IPS DF 6.9 (cell line): ENCODE data around the gene UBE2D4.

Experiments
- DNase-seq: peaks from one replicate; pipeline ENCODE4 v3.0.0-alpha.2; 2013; ENCODE audit warnings: low read depth, low spot score
- H3K27ac ChIP-seq: one replicate; pipeline ENCODE4 v1.5.1; 2013; ENCODE audit warnings: low read length, control low read depth
- H3K27me3 ChIP-seq: 2 replicates; pipeline ENCODE4 v1.6.1; 2013; ENCODE audit warnings: mild to moderate bottlenecking, low read length; ENCODE audit not compliant: control insufficient read depth, insufficient read depth
- H3K36me3 ChIP-seq: 2 replicates; pipeline ENCODE4 v1.6.1; 2013; ENCODE audit warnings: low read length; ENCODE audit not compliant: control insufficient read depth, insufficient read depth
- H3K4me1 ChIP-seq: 2 replicates; pipeline ENCODE4 v1.6.1; 2013; ENCODE audit warnings: low read length; ENCODE audit not compliant: control insufficient read depth, insufficient read depth
- H3K4me3 ChIP-seq: 2 replicates; pipeline ENCODE4 v1.5.1; 2013; ENCODE audit warnings: mild to moderate bottlenecking, low read length
- H3K9me3 ChIP-seq: 2 replicates; pipeline ENCODE4 v1.6.1; 2013; ENCODE audit warnings: low read length, inconsistent platforms; ENCODE audit not compliant: control insufficient read depth, insufficient read depth
- WGBS: extraction: QIAGEN DNeasy Blood & Tissue Kit; methylation state at CpG from one replicate; pipeline ENCODE4 v1.1.7; 2013; ENCODE audit warnings: mixed read lengths, missing lambda C conversion rate; ENCODE audit not compliant: insufficient read length, insufficient coverage; 5-methylcytosine and 5-hydroxymethylcytosine counted together

The UBE2D4 gene

GRCh38 chr7:43938892-43939482, 12.8 kb downstream of the UBE2D4 start:
- WGBS = no CpG with 5 or more reads among the region's 4 CpGs
- H3K9me3 ChIP-seq = no peaks in the 10 kb centered on the region
- H3K4me1 ChIP-seq = no peaks in the 10 kb centered on the region
- H3K4me3 ChIP-seq = no peak overlapping the region
- no peak for DNase-seq
- no peaks in the 10 kb centered on the region for H3K27me3 ChIP-seq
- no peak overlapping the region for H3K27ac ChIP-seq
- H3K36me3 ChIP-seq = no peaks in the 10 kb centered on the region

- H3K27me3 ChIP-seq = no peaks in the 10 kb centered on the region
Measured at GRCh38 chr7:43942250-43942649, 16.0 kb downstream of the UBE2D4 start.

GRCh38 chr7:43942997-43943396, 16.8 kb downstream of the UBE2D4 start:
- no peak overlapping the region for H3K4me3 ChIP-seq
- H3K9me3 ChIP-seq = no peaks in the 10 kb centered on the region
- no peaks in the 10 kb centered on the region for H3K4me1 ChIP-seq
- WGBS = no CpG with 5 or more reads among the region's 3 CpGs
- H3K27me3 ChIP-seq = no peaks in the 10 kb centered on the region
- no peak overlapping the region for H3K27ac ChIP-seq
- DNase-seq = no peak
- no peaks in the 10 kb centered on the region for H3K36me3 ChIP-seq

More at GRCh38 chr7:43942250-43942649, 16.0 kb downstream of the UBE2D4 start:
- WGBS = no CpG with 5 or more reads among the region's 3 CpGs
- Histone ChIP-seq H3K27ac (no peak overlapping the region), H3K9me3 (no peaks in the 10 kb centered on the region), H3K4me3 (no peak overlapping the region), H3K4me1 (no peaks in the 10 kb centered on the region), H3K36me3 (no peaks in the 10 kb centered on the region)
- DNase-seq = no peak

- no peak for DNase-seq
- WGBS = no CpG with 5 or more reads among the region's 13 CpGs
- H3K4me3 ChIP-seq = no peak overlapping the region
Measured at GRCh38 chr7:43943417-43944187, 17.4 kb downstream of the UBE2D4 start.

GRCh38 chr7:43944286-43944685, 18.1 kb downstream of the UBE2D4 start:
- no peaks in the 10 kb centered on the region for H3K4me1 ChIP-seq
- no peaks in the 10 kb centered on the region for H3K9me3 ChIP-seq
- no peaks in the 10 kb centered on the region for H3K36me3 ChIP-seq
- no peak overlapping the region for H3K27ac ChIP-seq
- H3K4me3 ChIP-seq = no peak overlapping the region
- DNase-seq = no peak
- WGBS = no CpG with 5 or more reads among the region's 4 CpGs
- H3K27me3 ChIP-seq = no peaks in the 10 kb centered on the region

More at GRCh38 chr7:43943417-43944187, 17.4 kb downstream of the UBE2D4 start:
- Histone ChIP-seq H3K9me3 (no peaks in the 10 kb centered on the region), H3K27me3 (no peaks in the 10 kb centered on the region), H3K36me3 (no peaks in the 10 kb centered on the region), H3K4me1 (no peaks in the 10 kb centered on the region), H3K27ac (no peak overlapping the region)

- no CpG with 5 or more reads among the region's 3 CpGs for WGBS
- no peaks in the 10 kb centered on the region for H3K27me3 ChIP-seq
- H3K36me3 ChIP-seq = no peaks in the 10 kb centered on the region
- H3K9me3 ChIP-seq = no peaks in the 10 kb centered on the region
- H3K27ac ChIP-seq = no peak overlapping the region
- H3K4me1 ChIP-seq = no peaks in the 10 kb centered on the region
- DNase-seq = no peak
- no peak overlapping the region for H3K4me3 ChIP-seq
Measured at GRCh38 chr7:43952028-43952427, 25.8 kb downstream of the UBE2D4 start.

- Histone ChIP-seq H3K27ac (no peak overlapping the region), H3K9me3 (no peaks in the 10 kb centered on the region), H3K27me3 (no peaks in the 10 kb centered on the region), H3K36me3 (no peaks in the 10 kb centered on the region), H3K4me1 (no peaks in the 10 kb centered on the region), H3K4me3 (no peak overlapping the region)
- no peak for DNase-seq
- WGBS = no CpG with 5 or more reads among the region's 5 CpGs
Measured at GRCh38 chr7:43953071-43953470, 26.8 kb downstream of the UBE2D4 start.

- H3K27me3 ChIP-seq = no peaks in the 10 kb centered on the region
- H3K9me3 ChIP-seq = no peaks in the 10 kb centered on the region; the same call in 1 of the 2 replicates
- H3K27ac ChIP-seq = no peak overlapping the region
- no peaks in the 10 kb centered on the region for H3K36me3 ChIP-seq
- no peaks in the 10 kb centered on the region for H3K4me1 ChIP-seq
- DNase-seq = peak; percentile 39
- no peak overlapping the region for H3K4me3 ChIP-seq
- WGBS = no CpG with 5 or more reads among the region's 3 CpGs
Measured at GRCh38 chr7:43954524-43955228, 28.4 kb downstream of the UBE2D4 start.

- DNase-seq = no peak
- H3K4me3 ChIP-seq = no peak overlapping the region
Measured at GRCh38 chr7:43956027-43956426, 29.8 kb downstream of the UBE2D4 start.

GRCh38 chr7:43960933-43961332, 34.7 kb downstream of the UBE2D4 start:
- Histone ChIP-seq H3K4me1 (no peaks in the 10 kb centered on the region), H3K27me3 (no peaks in the 10 kb centered on the region), H3K27ac (no peak overlapping the region), H3K4me3 (no peak overlapping the region), H3K9me3 (no peaks in the 10 kb centered on the region; the same call in 1 of the 2 replicates), H3K36me3 (no peaks in the 10 kb centered on the region)
- DNase-seq = no peak
- WGBS = no CpG with 5 or more reads among the region's 1 CpG

More at GRCh38 chr7:43956027-43956426, 29.8 kb downstream of the UBE2D4 start:
- no peaks in the 10 kb centered on the region for H3K27me3 ChIP-seq
- no CpG with 5 or more reads among the region's 3 CpGs for WGBS
- no peaks in the 10 kb centered on the region for H3K36me3 ChIP-seq
- no peaks in the 10 kb centered on the region; the same call in 1 of the 2 replicates for H3K9me3 ChIP-seq
- no peaks in the 10 kb centered on the region for H3K4me1 ChIP-seq
- no peak overlapping the region for H3K27ac ChIP-seq
